Measurements from ENCODE around the gene TPBGL.

TPBGL gene

DNA sequence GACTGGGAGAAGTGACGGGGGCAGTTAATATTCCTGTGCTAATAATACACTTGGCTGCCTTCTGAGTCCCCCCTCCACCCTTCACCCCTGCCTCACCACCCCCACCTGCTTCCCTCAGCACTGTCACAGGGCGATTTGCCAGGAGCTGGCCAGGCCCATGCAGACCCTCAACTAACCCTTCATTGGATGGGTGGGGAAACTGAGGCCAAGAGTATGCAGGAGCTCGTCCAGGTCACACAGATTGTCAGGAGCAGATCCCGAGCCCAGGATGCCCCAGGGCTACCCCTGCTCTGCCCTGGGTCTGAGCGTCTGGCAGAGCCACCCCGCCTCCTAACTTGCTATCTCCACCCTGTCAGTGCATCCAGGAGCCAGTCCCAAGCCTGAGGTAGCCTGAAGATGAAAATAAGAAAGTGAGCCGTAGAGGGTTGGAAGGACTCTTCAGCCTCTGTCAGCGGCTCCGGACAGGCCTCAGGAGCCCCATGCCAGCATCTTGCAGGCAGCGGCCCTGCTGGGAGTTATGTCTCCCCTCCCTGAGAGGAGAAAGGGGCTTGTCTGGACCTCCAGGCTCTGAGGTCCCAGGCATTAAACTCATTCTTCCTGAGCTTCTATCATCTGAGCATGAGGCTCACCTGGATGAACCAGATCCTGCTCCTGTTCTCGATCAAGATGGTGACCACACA, 6.2 kb downstream of the TPBGL start:
- DNase-seq: no peak

DNA sequence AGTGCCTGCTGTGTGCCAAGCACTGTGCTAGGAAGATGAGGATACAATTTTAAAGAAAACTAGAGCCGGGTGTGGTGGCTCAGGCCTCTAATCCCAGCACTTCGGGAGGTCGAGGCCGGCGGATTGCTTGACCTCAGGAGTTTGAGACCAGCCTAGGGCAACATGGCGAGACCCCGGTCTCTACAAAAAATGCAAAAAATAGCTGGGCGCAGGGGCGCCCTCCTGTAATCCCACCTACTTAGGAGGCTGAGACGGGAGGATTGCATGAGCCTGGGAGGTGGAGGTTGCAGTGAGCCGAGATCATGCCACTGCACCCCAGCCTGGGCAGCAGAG, 8.3 kb downstream of the TPBGL start:
- no peak for DNase-seq

DNA sequence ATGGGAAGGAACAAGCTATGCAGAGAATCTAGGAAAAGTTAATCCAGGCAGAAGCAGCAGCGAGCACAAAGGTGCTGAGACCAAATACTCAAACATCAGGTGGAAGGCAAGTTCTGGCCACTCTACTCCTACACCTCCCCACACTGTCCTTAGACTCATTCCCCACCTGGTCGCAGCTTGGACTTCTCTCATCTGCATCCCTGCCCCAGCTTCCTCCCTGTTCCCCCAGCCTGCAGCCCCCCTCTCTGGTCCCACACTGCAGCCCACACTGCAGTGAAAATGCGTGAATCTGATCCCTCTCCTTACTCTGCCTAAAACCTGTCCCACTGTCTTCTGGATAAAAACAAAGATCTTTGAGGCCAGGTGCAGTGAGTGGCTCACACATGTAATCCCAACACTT, 9.1 kb downstream of the TPBGL start:
- no peak for DNase-seq

DNA sequence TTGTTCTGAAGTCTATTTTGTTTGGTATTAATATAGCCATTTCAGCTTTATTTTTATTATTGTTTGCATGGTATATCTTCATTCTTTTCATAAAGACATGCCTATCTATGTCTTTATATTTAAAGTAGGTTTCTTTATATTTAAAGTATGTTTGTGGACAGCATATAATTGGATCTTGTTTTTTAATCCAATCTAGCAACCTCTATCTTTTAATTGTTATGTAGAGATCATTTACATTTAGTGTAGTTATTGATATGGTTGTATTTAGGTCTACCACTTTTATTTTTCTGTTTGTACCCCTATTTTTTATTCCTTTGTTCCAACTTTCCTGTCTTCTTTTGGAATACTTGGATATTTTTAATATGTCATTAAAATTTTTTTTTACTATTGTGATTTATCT, 13.8 kb downstream of the TPBGL start:
- no peak for DNase-seq

DNA sequence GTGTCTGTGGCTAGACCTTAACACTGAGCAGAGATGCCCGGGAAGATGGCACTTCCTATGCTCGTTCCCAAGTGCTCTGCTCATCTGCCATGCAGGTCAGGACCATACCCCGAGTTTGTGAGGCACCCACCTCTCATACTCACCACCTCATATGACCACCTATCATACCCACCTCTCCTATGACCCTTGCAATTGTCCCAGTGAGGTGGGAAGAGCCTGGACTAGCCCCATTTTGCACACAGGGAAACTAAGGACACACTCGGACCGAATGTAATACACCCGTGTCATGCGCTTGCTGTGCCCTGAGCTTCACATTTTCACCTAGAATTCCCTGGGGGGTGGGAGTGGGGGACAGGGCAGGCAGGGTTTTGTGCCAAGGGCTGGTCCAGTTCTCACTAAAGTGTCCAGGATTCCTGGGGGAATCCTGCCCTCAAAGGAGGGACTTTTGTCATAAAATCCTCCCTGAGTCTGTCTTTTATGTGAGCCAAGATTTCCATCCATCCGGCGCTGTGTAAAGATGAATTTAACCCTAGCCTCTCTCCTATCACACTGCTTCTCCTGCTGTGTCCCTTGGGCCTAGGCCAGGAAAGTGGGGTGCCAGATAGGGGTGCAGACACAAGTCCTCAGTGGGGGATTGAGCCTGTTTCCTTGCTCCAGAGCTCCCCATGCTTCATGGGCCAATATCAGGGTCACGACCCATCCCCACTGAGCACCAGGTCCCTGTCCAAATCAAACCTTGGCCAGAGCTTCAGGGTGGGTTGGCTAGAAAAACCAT, 20.0 kb downstream of the TPBGL start:
- no peak for DNase-seq

DNA sequence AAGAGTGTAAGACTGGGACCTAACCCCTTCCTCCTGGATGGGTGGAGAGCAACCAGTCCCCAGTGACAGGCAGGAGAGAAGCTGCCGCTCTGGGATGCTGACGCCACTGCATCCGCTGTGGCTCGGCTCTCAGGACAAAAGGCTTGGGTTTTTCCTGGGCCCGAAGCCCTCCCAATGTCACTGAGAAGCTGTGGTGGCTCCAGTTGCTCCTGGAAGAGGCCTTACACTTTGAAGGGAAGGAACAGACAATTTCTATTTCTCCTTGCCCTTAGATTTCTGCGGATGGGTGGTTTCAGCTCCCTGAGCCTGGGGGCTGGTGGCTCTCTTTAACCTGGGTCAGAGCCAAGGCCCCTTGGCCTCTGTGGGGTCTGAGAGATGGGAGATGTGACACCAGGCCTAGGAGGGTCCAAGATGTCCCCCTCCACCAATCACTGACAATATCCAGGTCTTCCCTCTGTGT, 21.4 kb downstream of the TPBGL start:
- DNase-seq: no peak

DNA sequence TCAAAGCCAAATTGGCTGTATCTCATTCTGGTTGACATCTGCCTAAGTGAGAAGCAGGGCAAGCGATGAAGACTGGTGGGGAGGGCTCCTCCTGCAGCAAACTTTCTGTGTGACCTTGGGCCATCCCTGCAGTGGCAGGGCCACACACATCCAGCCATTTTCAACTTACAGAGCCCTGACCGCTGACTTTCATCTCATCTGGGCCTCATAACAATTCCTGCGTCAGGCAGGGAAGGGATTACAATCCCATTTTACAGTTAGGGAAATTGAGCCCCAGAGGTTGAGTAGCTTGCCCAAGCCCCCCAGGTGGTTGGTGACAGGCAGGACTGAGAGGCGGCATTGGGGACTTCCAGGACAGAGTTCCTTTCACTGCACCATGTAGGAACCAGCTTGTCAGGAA, 21.9 kb downstream of the TPBGL start:
- no peak for DNase-seq

DNA sequence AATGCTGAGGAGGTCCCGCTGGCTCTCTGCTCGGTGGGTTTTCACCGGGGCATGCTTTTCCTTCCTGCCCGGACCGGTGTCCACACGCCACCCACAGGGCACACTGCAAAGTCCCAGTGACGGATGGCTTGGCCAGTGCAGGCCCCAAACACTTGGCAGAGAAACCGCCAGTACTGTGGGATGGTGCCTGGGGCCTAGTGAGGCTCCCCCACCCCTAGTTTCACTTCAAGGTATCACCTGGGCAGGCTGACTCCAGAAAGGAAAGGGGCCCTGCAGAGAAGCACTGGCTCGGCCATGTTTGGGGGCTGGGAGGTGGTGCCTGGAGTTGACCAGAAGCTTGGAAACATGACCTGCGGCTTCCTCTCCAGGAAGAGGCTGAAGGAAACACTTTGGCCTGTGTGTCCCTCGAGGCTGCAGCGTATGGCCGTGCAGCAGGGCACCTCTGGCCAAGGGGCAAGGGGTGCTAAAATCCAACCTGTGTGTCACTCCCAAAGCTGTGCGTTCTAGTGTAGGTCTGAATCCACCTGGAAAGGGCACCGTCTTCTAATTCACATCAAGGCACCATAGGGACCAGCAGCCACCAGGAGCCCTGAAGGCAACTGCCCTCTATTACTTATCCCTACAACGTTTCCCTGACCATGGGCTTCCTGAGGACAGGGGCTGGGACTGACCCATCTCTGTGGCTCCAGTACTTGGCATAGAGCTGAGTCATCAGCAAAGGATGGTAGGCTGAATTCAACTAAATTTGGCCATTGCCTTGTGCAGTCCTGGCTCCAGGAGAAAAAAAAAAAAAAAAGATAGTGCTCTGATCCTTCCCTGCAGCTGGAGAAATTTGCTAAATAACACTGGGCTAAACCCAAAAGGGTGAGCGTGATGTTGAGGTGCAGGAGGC, 22.6 kb downstream of the TPBGL start:
- no peak for DNase-seq

DNA sequence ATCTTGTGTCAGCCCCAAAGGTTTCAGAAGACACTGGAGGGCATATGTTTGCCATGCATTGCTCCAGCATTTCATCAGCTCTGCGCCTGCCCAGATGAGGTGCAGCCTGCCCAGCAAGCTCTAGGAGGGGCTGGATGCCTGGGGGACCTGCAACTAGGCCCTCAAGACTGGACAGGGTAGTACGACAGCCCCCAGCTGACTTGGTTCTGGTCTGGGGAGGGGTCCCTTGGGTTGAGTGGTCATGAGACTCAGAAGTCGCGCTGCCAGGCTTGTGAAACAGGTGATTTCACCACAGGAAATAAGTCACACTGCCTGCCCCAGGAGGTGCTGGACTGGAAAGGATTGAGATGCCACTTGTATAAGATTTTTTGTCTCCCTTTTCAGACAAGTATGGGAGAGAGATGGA, 23.4 kb downstream of the TPBGL start:
- no peak for DNase-seq

DNA sequence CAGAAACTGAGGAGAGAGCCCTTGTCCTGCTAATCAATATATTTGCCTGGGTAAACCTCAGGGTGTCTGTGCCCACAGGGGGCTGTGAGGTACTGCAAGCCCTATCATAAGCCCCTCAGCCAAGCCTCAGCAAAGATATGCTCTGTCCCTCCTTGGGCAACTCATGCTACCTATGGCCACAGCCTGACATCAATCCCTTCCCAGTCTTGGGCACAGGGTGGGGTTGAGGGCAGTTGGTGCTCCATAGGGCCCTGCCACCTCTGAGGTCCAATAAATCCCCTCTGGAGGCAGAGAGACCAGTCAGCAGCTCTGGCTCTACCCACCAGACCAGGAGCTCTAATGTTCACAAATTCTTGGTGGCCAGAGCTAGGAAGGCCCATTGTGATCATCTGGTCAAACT, 23.8 kb downstream of the TPBGL start:
- DNase-seq: no peak

DNA sequence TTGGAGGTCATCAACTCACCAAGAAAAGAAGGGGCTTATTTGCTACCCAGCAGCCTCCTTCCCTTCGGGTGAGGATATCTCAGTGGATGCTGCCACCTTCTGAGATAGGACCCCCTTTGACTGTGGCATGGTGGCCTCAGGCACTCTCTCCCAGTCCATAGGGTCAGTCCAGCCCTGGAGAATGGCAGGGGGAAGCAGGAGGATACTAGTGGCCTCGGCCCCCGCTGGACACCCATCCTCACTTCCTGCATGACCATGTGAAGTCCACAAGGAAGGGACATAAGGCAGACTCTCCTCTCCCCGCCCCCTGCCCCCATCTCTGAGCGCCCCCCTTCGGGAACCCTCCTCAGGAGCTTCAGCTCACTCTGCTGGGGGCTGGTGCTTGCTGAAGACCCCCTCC, 24.4 kb downstream of the TPBGL start:
- DNase-seq: no peak

DNA sequence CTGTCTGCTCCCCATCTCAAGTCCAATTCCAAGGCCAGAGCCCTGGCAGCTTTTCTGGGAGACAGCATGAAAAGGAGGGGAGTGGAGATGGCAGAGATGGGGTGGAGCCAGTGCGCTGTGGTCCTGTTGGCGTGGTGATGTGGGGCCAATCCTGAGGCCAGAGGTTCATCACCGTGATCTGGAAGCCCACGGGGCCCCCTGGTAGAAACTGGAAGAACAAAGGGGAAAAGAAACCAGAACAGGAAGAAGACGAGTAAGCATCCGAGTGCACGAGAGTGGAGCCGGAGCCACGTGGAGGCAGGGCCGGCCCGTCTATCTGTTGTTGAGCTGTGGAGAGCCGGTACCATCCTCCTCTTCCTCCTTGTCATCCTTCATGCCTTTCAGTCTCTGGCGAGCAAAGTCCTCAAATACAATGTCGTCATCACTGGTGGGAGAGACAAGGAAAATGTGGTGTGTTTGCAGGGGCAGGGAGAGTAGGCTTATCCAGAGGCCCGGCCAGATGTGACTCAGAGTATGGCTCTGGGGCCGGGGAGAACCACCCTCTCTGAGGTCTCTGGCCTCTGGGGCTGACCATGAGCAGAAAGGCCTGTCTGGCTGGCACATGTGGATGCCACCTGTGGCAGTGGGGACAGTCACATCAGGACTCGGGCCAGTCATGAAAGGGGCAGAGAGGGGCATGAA, 25.4 kb downstream of the TPBGL start:
- DNase-seq: no peak

DNA sequence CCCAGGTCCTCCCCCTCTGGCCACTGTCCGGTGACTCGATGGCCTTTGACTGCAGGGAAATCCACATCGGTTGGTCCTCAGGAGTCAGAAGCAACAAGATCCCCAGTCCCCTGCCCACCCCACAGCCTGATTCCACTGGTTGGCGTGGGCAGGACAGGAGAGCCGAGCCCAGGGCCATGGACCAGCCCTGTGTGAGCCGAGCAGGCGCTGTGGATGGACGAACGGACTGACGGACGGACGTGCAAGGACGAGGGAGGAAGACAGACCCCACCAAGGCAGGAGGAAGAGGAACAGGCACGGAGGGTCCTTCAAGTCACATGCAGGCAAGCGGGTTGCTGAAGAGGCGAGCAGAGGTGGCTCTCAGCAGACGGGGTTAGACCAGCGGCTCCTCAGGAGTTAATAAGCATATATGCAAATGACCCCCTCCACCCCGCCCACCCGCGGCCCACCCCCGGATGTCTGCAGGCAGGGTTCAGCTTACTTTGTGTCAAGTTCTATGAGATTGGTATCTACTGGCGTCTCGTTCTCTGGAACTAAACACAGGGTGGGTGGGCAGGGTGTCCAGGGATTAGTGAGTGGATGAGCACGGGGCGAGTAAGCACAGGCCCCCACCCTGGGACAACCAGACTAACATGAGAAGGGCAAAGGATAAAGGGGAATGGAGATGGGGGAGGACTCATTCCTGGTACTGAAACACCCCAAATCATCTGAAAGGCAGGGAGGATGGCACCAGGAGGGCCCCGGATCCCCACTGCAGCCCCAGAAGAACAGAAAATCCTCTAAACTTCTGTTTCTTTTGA, 26.8 kb downstream of the TPBGL start:
- DNase-seq: no peak

DNA sequence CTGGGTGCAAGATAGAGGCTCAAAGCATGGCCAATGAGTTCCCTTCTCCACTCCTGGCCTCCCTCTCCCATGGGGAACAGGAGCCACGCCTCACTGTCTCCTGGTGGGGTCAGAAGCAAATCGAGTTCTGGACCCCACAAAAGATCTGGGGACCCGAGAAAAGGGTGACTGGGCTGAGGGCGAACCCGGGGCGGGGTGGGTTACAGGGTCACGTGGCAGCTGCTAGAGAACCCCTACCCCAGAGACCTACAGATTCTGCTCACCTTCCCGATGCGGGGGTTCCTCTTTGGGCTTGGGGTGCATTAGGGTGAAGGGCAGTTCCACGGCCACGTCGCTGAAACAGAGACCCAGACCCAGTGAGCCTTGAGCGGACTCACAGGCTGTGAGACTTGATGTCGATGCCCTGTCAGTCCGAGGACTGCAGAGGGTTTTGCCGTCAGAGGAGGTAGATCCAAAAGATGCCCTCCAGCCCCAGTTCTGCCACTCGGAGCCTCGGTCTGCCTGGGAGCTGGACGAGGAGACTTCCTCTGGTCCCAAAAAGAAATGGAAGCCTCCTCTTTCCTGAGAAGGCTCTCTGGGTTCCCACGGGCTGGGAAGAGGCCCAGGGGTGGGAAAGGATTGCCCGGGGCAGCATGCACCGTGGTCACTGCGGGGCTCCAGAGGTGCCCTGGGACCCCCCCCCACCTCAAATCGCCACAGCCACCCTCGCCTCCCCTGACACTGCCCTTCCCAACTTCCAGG, 28.2 kb downstream of the TPBGL start:
- DNase-seq: no peak

DNA sequence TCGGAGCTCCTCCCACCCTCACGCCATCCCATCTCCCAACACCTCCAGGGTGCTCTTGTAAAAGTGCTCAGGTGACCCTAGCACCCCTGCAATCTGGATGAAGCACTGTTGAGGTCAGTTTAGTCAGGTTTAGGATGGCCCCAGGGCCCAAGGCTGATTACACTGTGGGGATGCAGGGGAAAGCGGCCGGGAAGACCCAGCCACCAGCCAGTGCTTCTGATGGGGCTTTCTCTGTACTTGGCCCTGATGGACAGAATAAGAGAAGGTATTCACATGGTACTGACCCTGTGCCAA, 28.7 kb downstream of the TPBGL start:
- DNase-seq: no peak

DNA sequence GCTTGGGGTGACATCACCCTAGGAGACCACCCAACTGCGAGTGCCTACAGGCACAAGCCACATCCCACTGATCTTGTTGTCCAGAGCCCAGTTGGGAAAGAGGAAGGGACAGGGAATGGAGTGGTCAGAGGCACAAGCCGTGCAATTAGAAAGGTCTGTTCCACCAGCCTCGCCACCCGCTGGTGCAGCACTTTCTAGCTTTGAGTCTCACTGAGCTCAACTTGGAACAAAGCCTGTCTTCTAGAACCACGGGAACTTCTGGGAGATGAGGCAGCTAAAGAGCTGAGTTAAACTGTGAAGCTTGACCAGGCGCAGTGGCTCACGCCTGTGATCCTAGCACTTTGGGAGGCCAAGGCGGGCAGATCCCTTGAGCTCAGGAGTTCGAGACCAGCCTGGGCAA, 29.3 kb downstream of the TPBGL start:
- DNase-seq: no peak

DNA sequence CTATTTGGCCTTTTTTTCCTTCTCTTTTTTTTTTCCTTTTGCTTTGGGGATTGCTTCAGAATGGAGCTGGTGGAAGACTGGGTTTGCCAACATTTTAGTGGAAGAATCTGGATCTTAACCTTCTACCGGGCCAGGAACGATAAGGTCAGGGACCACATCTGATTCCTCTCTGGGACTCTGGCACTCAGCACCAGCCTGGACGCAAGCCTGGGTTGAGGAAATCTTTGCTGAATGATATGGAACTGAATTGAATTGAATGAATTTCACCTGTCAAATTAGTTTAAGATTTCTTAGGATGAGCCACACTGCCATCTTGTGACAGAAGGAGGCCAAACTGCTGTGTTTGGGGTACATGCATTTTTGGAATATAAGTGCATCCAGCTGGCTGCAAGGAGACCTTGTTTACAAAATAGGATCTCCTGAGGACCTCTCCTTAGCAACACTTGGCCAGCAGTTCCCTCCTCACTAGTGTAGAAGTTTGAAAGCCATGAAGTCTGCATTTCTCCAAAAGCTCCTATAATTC, 30.4 kb downstream of the TPBGL start:
- DNase-seq: no peak

DNA sequence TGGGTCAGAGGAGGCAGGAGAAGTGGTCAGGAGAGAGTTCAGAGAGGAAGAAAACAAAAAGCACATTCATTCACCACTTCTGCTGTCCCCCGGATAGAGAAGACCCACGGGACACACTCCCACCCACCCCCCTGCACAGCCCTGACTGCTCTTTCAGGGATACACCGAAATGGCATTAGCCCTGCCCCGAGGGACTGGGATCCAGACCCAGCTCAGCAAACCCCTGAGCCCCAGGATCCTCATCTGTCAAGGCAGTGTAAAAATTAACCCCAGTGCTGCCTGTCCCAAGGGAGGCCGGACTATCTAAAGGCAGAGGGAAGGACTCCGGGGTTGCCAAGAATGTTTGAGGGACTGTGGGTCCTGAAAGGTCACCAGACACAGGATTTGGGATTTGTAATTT, 31.2 kb downstream of the TPBGL start:
- no peak for DNase-seq

DNA sequence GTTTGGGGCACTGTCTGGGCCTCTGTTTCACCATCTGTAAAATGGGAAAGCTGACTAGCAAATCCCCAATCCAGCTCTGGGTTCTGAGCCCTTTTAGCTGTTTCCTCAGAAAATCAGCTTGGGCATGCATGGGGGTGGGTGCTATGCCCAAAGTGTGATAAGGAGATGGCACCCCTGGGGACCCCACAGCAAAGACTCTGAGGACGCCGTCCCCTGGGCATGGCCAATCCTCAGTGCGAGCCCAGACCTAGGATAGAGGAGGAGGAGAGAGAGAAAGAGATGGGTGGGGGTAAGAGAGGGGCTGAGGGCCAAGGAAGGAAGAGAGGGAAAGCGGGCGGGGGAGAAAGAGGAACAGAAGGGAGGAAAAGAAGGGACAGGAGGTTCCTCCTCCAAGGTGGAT, 31.8 kb downstream of the TPBGL start:
- DNase-seq: no peak

DNA sequence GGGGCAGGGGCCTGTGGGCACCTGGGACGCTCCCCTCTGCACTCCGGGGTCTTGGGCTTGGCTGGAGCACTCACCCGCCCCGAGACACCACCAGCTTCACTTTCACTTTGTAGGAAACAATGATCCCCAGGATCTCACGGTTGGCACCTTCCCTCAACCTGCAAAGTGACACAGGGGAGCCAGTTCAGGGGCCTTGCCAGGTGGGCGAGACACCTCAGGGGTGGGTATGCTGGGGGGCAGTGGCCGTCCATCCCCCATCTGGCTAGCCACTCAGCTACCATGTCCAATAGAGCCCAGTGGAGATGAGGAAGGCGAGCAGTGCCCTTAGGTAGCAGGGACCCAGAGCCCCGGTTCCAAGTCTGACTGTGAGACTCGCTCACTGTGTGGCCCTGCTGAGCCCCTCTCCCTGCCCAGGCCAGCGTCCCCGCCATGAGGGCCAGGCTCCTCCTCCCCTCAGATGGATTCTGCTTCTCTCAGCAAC, 32.3 kb downstream of the TPBGL start:
- DNase-seq: no peak
